OCI-LY7 (cell line): Measurements from ENCODE around the gene ITGA7. TPM values are rescaled to one million over a fixed set of nuclear protein-coding genes. Genes with fewer than 3 reads are reported as not detected.

Experiments
- BruUV-seq: library from RNA; stranded (reverse); fragments of 400-500 nt; replicated peaks from 2 replicates; lab custom pipeline; 2021; lab: Mats Ljungman, UMichigan
- CTCF ChIA-PET: fragments of 300-600 bp; sonication (Branson Sonifier 250); formaldehyde crosslinking; loops from one replicate; lab custom pipeline; 2022; ENCODE audit warnings: antibody characterized with exemption; ENCODE audit not compliant: unreplicated experiment; lab: Charles Lee
- POLR2A ChIA-PET: fragments of 300-600 bp; sonication (Branson Sonifier 250); formaldehyde crosslinking; loops from one replicate; lab custom pipeline; 2022; ENCODE audit warnings: antibody characterized with exemption; lab: Charles Lee
- DNase-seq: peaks from one replicate; pipeline ENCODE4 v3.0.0-alpha.2; 2015; ENCODE audit warnings: low spot score
- H2AFZ ChIP-seq: fragments of 200-600 bp; sonication (generic), shearing (Covaris generic); 2 replicates; pipeline ENCODE4 v1.6.1; 2014; ENCODE audit warnings: mild to moderate bottlenecking, antibody characterized with exemption, low read length, moderate library complexity
- H3K27ac ChIP-seq: fragments of 200-600 bp; sonication (generic); 2 replicates; pipeline ENCODE4 v1.5.1; 2014; ENCODE audit warnings: mixed run types, low read depth, mild to moderate bottlenecking, moderate library complexity, low read length, inconsistent platforms; ENCODE audit not compliant: poor library complexity, severe bottlenecking
- H3K36me3 ChIP-seq: fragments of 200-600 bp; sonication (generic); 2 replicates; pipeline ENCODE4 v1.6.1; 2014; ENCODE audit warnings: mild to moderate bottlenecking, antibody characterized with exemption, low read length, moderate library complexity, mixed read lengths; ENCODE audit not compliant: insufficient read depth
- H3K4me1 ChIP-seq: fragments of 200-600 bp; sonication (generic); 2 replicates; pipeline ENCODE4 v1.5.1; 2014; ENCODE audit warnings: mild to moderate bottlenecking, low read length; ENCODE audit not compliant: insufficient read depth, poor library complexity, severe bottlenecking
- H3K4me2 ChIP-seq: fragments of 200-600 bp; sonication (generic); 2 replicates; pipeline ENCODE4 v1.6.1; 2014; ENCODE audit warnings: mild to moderate bottlenecking, low read length
- H3K4me3 ChIP-seq: fragments of 200-600 bp; sonication (generic); 2 replicates; pipeline ENCODE4 v1.5.1; 2014; ENCODE audit warnings: mild to moderate bottlenecking, low read depth, low read length; ENCODE audit not compliant: poor library complexity, severe bottlenecking
- H3K79me2 ChIP-seq: fragments of 200-600 bp; sonication (generic); 2 replicates; pipeline ENCODE4 v1.6.1; 2016; ENCODE audit warnings: low read depth, mild to moderate bottlenecking, low read length, moderate library complexity, mixed read lengths; ENCODE audit not compliant: insufficient read depth
- H3K9me2 ChIP-seq: fragments of 200-600 bp; sonication (generic); 2 replicates; pipeline ENCODE4 v1.6.1; 2016; ENCODE audit warnings: mild to moderate bottlenecking, low read length, mixed read lengths; ENCODE audit not compliant: insufficient read depth
- H3K9me3 ChIP-seq: fragments of 200-600 bp; sonication (generic); 2 replicates; pipeline ENCODE4 v1.6.1; 2014; ENCODE audit warnings: mild to moderate bottlenecking, mixed run types, low read length, mixed read lengths
- H4K20me1 ChIP-seq: fragments of 200-600 bp; sonication (generic); 2 replicates; pipeline ENCODE4 v1.6.1; 2014; ENCODE audit warnings: mild to moderate bottlenecking, antibody characterized with exemption, low read length, moderate library complexity, mixed read lengths; ENCODE audit not compliant: insufficient read depth
- CTCF ChIP-seq: fragments of 200-600 bp; sonication (generic); conservative IDR thresholded peaks from 2 replicates; pipeline ENCODE4 v1.5.1; 2014; ENCODE audit warnings: mild to moderate bottlenecking, antibody characterized with exemption, low read length, moderate library complexity, mixed read lengths
- EZH2phosphoT487 ChIP-seq: fragments of 200-600 bp; sonication (generic); IDR thresholded peaks from 2 replicates; pipeline ENCODE4 v1.6.1; 2018; ENCODE audit warnings: low read depth, borderline replicate concordance, mild to moderate bottlenecking, mixed run types, antibody characterized with exemption, low read length, moderate library complexity, mixed read lengths
- intact Hi-C: fragments of 100-400 bp; cut with micrococcal nuclease; formaldehyde crosslinking; loops from one replicate; pipeline ENCODE4 v1.10.0; 2022; ENCODE audit not compliant: unreplicated experiment
- total RNA-seq, 2 experiments: library from RNA; depleted of rRNA in 1 of 2; stranded (reverse); fragments of >200 nt in 1 of 2; shearing (Covaris generic) in 1 of 2; gene quantifications; 2 replicates each; pipeline ENCODE4 v1.2.3, GENCODE V29; 2014 to 2022

ITGA7 gene
- total RNA-seq, 2 experiments from 2014 or later, result 1.5 to 4.0 TPM

GRCh38 chr12:55700255-55701018, 7.3 kb downstream of the ITGA7 start:
- Histone ChIP-seq H4K20me1 (no peaks in the 10 kb centered on the region), H3K9me3 (no peaks in the 10 kb centered on the region), H3K4me2 (no peak overlapping the region), H3K79me2 (no peaks in the 10 kb centered on the region), H3K9me2 (no peaks in the 10 kb centered on the region), H3K4me1 (no peaks in the 10 kb centered on the region), H2AFZ (no peak overlapping the region), H3K27ac (no peak overlapping the region), H3K4me3 (no peak overlapping the region), H3K36me3 (no peaks in the 10 kb centered on the region)
- POLR2A ChIA-PET, result interaction anchor here (1.0 kb wide), 1 partner anchor 11 kb away, joined by 3 read pairs; no protein-coding TSS in a partner anchor
- no peak for DNase-seq
- no TSS peak for BruUV-seq
- TF ChIP-seq EZH2phosphoT487 (no peak), CTCF (no peak)
- CTCF ChIA-PET, result no interaction called here
- intact Hi-C loops, result no loop called here

- ChIA-PET POLR2A (interaction anchor here (0.8 to 1.1 kb wide), 3 partner anchors 10 to 46 kb away, joined by 3 read pairs; no protein-coding TSS in a partner anchor), CTCF (no interaction called here)
- TF ChIP-seq EZH2phosphoT487 (no peak), CTCF (no peak)
- no peaks in the 10 kb centered on the region for H3K36me3 ChIP-seq
- H3K4me1 ChIP-seq, result no peaks in the 10 kb centered on the region
- no peaks in the 10 kb centered on the region for H4K20me1 ChIP-seq
- no peak overlapping the region for H3K4me3 ChIP-seq
- H3K79me2 ChIP-seq, result no peaks in the 10 kb centered on the region
- no peak overlapping the region for H3K27ac ChIP-seq
- no TSS peak for BruUV-seq
- intact Hi-C loops, result no loop called here
- no peaks in the 10 kb centered on the region for H3K9me3 ChIP-seq
- no peaks in the 10 kb centered on the region for H3K9me2 ChIP-seq
- H3K4me2 ChIP-seq, result no peak overlapping the region
- no peak overlapping the region for H2AFZ ChIP-seq
- no peak for DNase-seq
Measured at GRCh38 chr12:55699471-55700055, 8.1 kb downstream of the ITGA7 start.

GRCh38 chr12:55698965-55699364, 8.7 kb downstream of the ITGA7 start:
- intact Hi-C loops, result no loop called here
- no peak for TF ChIP-seq EZH2phosphoT487
- no peak for TF ChIP-seq CTCF

More at GRCh38 chr12:55698965-55699364, 8.7 kb downstream of the ITGA7 start:
- BruUV-seq, result no TSS peak
- Histone ChIP-seq H3K9me2 (no peaks in the 10 kb centered on the region), H3K27ac (no peak overlapping the region), H3K9me3 (no peaks in the 10 kb centered on the region), H3K4me2 (no peak overlapping the region), H3K36me3 (no peaks in the 10 kb centered on the region), H3K4me1 (no peaks in the 10 kb centered on the region), H3K79me2 (no peaks in the 10 kb centered on the region), H4K20me1 (no peaks in the 10 kb centered on the region), H3K4me3 (no peak overlapping the region), H2AFZ (no peak overlapping the region)
- ChIA-PET POLR2A (interaction anchor here (0.5 to 1.1 kb wide), 3 partner anchors 11 to 277 kb away, joined by 3 read pairs; no protein-coding TSS in a partner anchor), CTCF (no interaction called here)
- DNase-seq, result no peak
